Measurements from ENCODE around the gene EYS.
"Not testable (repeated sequence)": the region's sequence is repeated elsewhere in the genome, so short reads cannot be mapped to it uniquely, and the experiment has no call there.

Gene EYS

DNA sequence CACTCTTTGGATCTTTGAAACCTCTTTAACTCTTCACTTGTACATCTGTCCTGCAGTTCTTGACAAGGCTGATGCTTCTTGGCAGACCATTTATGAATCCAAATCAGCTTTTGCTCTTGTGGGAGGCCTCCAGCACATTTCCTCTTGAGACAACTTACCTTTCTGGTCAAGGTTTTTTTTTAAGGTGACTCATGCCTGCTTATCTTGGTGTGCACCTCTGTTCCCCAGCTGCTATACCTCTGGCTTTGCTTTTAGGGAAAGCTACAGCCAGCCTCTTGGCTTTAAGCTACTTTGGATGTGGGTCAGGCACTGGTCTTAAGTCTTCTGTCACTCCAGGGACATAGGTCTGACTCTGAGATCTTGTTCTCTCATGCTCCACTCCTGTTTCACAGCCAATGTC is 1965.0 kb downstream of the EYS start:
- DNase-seq (ENCODE audit: low read depth, low spot score), result no peak

GRCh38 chr6:63740709-63741108 is 1966.3 kb downstream of the EYS start:
- peak; percentile 90 for DNase-seq (ENCODE audit: low read depth, low spot score)

DNA sequence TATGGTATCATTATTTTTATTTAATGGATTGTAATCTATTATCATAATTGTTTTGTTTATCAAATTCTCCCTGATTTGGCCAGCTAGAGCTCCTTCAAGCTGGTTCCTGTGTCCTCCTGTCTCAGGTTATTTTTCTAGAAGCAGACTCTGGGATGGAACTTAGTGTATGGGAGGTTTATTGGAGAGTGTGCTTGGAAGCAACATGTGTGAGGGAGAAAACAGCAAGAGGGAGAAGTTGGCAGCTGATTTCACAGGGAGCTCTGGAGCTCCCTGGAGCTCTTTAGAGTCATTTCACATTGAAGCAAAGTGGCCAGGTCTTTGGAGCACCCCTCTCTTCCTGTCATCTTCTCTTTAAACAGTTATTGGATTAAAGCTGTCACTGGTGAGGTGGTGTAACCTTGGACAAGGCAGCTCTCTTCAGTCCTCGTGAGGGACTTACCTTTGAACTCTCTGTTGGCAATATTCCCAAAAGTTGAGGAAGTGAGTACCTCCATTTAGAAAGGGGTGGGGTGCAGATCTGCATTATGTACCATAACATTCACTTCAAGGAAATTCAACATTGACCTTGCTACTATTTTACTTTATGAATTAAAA is 1967.8 kb downstream of the EYS start:
- DNase-seq (ENCODE audit: low read depth, low spot score), result no peak

DNA sequence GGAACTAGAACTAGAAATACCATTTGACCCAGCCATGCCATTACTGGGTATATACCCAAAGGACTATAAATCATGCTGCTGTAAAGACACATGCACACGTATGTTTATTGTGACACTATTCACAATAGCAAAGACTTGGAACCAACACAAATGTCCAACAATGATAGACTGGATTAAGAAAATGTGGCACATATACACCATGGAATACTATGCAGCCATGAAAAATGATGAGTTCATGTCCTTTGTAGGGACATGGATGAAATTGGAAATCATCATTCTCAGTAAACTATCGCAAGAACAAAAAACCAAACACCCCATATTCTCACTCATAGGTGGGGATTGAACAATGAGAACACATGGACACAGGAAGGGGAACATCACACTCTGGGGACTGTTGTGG is 1968.8 kb downstream of the EYS start:
- DNase-seq (ENCODE audit: low read depth, low spot score), result not testable (repeated sequence)

- DNase-seq (ENCODE audit: low read depth, low spot score), result no peak
These were observed 1972.1 kb downstream of the EYS start for GRCh38 chr6:63734923-63735322.

DNA sequence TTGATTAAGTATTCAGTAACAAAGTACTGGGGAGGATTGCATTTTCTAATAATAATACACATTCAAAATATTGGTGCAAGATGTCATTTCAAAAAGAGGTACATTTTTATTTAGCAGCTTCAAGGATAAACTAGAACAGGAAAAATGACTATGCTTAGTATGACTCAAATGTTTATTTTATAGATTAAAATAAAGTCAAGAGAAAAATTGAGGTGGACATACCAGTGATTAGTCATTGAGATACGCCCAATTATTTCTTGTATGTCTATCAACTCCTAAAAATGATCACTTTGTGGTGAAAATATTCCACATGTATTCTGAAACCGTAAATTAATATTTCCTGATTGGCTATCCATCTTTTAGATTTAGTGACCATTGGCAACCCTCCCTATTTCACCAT is 1974.7 kb downstream of the EYS start:
- DNase-seq (ENCODE audit: low read depth, low spot score), result no peak

- DNase-seq (ENCODE audit: low read depth, low spot score), result no peak
These were observed 1975.1 kb downstream of the EYS start for GRCh38 chr6:63731930-63732329.

GRCh38 chr6:63730311-63730710 is 1976.7 kb downstream of the EYS start:
- no peak for DNase-seq (ENCODE audit: low read depth, low spot score)

- DNase-seq (ENCODE audit: low read depth, low spot score), result no peak
These were observed 1982.3 kb downstream of the EYS start for GRCh38 chr6:63724721-63725120.

GRCh38 chr6:63721181-63721580 is 1985.8 kb downstream of the EYS start:
- DNase-seq (ENCODE audit: low read depth, low spot score), result no peak

DNA sequence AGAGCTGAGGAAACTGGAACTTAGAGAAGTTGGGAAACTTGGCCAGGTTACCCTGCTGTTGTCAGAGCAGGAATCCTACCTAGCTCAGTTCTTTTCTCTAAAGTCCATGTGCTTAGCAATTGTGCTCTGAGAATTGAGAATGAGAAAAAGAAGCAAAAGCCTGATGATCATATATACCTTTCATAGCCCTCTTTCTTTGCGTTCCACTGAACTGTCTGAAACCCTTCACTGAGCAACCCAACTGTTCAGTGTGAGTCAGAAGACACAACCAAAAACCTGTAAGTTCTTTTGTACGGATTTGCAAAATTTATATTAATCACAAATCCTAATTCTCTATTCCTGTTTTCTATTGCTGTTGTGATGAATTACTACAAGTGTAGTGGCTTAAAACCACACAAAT is 1990.9 kb downstream of the EYS start:
- no peak for DNase-seq (ENCODE audit: low read depth, low spot score)

- DNase-seq (ENCODE audit: low read depth, low spot score), result no peak
These were observed 1992.9 kb downstream of the EYS start for GRCh38 chr6:63714091-63714490.

DNA sequence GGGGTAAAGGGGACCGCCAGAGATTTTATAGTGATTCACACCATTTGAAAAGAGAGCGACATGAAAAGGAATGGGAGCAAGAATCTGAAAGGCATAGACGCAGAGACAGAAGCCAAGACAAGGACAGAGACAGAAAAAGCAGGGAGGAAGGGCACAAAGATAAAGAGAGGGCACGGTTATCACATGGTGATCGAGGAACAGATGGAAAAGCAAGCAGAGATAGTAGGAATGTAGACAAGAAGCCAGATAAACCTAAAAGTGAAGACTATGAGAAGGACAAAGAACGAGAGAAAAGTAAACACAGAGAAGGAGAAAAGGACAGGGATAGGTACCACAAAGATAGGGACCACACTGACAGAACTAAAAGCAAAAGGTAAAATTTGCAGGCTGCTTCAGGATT is 1993.7 kb downstream of the EYS start:
- DNase-seq (ENCODE audit: low read depth, low spot score), result no peak

- DNase-seq (ENCODE audit: low read depth, low spot score), result no peak
These were observed 1997.9 kb downstream of the EYS start for GRCh38 chr6:63709148-63709547.

- DNase-seq (ENCODE audit: low read depth, low spot score), result no peak
These were observed 1998.4 kb downstream of the EYS start for GRCh38 chr6:63708631-63709030.

DNA sequence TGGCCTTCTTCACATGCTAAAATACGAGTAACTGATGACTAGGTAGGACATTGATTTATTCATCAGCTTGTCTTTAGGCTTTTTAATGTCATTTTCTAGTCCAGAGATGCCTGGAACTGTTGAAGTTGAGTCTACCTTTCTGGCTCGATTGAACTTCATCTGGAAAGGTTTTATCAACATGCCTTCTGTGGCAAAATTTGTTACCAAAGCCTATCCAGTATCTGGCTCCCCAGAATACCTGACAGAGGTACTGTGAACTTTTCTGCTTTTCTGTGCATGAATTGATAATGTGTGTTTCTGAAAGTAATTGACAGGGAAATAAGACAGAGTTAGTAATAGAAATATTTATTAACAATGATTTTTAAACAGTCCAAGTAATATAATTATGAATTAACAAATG is 2000.4 kb downstream of the EYS start:
- DNase-seq (ENCODE audit: low read depth, low spot score), result no peak

- DNase-seq (ENCODE audit: low read depth, low spot score), result no peak
These were observed 2001.3 kb downstream of the EYS start for GRCh38 chr6:63705707-63706106.

DNA sequence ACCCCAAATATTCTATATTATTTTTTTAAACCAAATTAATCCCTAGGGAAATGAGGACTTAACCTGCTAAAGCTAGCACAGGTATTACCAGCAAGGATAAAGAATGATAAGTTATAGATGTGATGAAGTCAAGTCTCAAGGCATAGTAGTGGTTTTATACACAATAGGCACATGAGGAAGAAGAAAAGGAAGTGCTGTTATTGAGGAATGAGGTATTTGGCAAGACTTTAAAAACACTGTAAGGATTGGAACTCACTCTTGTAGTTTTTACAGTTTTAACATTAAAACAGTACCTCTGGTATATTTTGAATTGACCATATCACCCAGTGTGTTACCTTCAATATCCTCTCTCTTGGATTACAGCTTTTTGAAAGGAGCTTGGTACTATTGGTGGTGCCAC is 2016.8 kb downstream of the EYS start:
- no peak for DNase-seq (ENCODE audit: low read depth, low spot score)

GRCh38 chr6:63689421-63689820 is 2017.6 kb downstream of the EYS start:
- DNase-seq (ENCODE audit: low read depth, low spot score), result peak; percentile 1

DNA sequence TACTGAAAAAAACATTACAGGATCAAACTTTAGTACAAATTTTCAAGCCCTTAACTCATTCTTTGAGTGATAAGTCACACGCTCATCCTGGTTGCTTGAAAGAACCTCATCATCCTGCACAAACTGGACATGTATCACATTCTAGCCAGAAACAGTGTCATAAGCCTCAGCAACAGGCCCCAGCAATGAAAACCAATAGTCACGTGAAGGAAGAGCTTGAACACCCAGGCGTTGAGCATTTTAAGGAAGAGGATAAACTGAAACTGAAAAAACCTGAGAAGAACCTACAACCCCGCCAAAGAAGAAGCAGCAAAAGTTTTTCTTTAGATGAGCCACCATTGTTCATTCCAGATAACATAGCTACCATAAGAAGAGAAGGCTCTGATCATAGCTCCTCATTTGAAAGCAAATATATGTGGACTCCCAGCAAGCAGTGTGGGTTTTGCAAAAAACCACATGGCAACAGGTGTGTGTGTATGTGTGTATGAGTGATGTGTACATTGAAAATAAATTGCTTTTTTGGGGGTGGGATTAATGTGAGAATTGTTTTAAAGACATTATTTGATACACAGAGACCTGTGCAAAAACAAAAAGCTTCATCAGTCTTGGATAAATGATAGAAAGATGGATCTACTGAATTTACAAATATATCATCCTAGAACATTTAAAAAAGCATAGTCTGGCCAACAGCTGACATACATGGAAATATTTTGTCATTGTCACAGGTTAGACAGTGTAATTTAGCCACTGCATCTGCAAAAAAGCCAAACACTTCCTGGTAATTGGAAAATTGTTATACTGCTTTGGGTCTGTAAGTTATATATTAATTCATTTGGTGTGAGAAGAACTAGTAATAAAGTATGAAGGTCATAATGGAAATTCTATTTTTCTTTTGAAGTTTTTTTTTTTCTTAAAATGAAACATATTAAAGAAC is 2021.3 kb downstream of the EYS start:
- DNase-seq (ENCODE audit: low read depth, low spot score), result no peak

GRCh38 chr6:63683071-63683603 is 2023.9 kb downstream of the EYS start:
- DNase-seq (ENCODE audit: low read depth, low spot score), result no peak

DNA sequence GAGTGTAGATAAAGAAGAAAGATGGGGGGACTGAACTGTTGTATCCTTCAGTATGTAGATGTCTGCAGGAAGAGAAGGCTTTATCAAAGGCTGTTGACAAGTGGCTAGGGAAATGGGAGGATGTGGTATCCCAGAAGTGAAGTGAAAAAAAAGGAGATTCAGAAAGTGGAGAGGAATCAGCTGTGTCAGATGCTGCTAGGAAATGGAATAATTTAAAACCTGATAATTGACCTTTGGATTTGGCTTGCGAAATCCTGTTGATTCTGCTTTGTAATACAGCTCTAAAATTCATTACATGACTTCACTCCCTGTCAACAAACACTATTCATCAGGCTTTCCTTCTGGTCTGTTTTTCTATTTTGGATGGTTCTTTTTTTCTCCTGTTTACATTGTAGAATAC is 2029.7 kb downstream of the EYS start:
- DNase-seq (ENCODE audit: low read depth, low spot score), result no peak
